GM12874 (cell line): Measurements from ENCODE around the gene SHB.

Experiments
- CTCF ChIP-seq: IDR thresholded peaks from 2 replicates; pipeline ENCODE4 v1.5.1; 2011; ENCODE audit warnings: low read depth, mild to moderate bottlenecking, control low read depth, low read length, moderate library complexity; ENCODE audit not compliant: insufficient read depth

The SHB gene

GRCh38 chr9:38022995-38023394, 46.0 kb downstream of the SHB start:
- no peak for TF ChIP-seq CTCF

- no peak for TF ChIP-seq CTCF
Measured at GRCh38 chr9:38022203-38022895, 46.7 kb downstream of the SHB start.

GRCh38 chr9:38020151-38021076, 48.6 kb downstream of the SHB start:
- TF ChIP-seq CTCF = no peak

GRCh38 chr9:38019731-38020130, 49.3 kb downstream of the SHB start:
- no peak for TF ChIP-seq CTCF

GRCh38 chr9:38018958-38019602, 49.9 kb downstream of the SHB start:
- TF ChIP-seq CTCF = no peak

GRCh38 chr9:38018241-38018957, 50.6 kb downstream of the SHB start:
- TF ChIP-seq CTCF = no peak

- no peak for TF ChIP-seq CTCF
Measured at GRCh38 chr9:38017885-38018186, 51.2 kb downstream of the SHB start.
